ENCODE measurements around the gene DAAM2.

The DAAM2 gene

DNA sequence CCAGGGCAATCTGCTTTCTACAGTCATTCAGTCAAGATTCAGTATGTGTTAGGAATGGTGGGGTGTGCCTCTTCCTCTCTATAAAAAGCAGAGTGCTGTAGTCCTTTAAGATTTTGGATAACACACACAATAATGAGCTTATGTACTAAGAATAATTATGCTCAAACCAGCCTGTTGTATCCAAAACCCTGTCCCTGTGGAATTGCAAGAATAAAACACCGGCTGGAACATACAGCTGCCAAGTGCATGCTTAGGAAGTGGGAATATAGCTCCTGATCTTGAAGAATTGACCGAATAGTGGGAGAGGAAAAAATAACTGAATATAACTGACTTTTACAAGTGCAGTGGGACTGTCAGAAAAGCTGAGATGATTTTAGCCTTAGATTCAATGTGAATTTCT lies 143.1 kb downstream of the DAAM2 start:
- DNase-seq = no peak

DNA sequence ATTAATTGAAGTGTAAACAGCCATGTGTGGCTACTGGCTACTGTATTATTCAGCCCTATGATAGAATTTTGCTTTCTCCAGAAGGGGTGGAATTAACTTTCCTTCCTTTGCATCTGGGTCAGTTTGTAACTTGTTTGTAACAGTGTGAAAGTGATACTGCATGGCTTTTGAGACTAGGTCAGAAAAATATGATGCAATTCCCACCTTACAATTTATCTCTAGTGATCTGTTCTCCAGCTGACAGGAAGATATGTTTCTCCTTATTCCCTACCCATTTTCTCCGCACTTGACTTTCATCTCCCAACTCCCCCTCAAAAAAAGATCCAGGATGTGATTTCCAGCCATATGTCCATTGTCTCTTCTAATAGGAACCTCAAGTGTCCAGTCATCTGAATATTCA lies 144.7 kb downstream of the DAAM2 start:
- no peak for DNase-seq

DNA sequence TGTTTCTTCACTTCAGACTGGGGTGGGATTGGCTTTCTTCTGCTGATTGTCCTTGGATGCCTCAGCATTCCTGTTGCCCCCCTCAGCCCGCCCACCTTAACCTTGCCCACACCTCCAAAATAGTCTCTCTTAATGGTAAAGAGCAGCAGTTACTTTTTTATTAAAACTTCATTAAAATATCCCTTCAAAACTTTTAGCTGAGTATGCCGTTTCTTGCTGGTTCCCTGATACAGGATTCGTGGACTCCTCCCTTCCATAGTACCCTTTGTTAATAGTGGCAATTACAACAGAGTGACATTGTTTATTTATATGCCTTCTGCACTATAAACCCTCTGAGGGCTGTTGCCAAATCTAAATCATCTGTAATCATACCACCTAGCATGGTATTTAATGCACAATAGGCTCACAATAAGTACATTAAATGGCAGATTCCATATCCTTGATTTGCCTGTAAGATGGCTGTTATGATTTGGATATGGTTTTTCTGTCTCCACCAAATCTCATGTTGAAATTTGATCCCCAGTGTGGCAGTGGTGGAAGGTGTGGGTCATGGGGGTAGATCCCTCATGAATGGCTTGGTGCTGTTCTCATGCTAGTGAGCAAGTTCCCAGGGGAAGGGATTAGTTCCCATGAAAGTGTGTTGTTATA lies 145.6 kb downstream of the DAAM2 start:
- DNase-seq = no peak

DNA sequence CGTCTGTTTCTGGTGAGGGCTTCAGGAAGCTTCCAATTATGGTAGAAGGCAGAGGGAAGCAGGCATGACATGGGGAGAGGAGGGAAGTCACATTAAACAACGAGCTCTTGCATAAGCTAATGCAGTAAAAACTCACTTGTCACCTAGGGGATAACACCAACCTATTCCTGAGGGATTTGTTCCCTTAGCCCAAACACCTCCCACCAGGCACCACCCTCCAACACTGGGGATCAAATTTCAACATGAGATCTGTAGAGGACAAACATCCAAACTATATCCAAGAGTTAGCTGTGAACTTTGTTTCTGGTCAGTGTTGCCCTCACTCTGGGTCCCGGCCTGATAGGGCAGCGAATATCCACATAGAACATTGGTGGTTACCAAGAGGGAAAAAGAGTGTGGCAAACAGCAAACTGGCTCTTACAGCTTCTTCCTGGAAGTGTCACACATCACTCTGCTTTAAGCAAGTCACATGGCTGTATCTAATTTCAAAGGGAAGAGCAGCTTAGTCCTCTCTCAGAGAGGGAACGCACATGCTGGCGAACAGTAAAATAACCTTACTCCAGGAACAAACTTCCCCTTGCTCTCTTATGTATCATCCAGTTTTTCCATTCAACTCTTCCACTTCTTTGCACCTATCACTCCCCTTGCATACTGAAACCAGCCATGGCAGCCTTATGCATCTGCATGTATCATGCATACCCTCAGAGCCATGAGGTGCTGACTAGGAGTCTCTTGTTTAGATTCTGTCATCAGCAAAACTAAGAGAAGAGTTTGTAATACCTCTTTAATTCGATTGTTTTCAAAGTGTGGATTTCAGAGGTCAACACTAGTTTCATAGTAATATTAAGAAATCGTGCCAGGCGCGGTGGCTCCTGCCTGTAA lies 146.8 kb downstream of the DAAM2 start:
- no peak for DNase-seq

DNA sequence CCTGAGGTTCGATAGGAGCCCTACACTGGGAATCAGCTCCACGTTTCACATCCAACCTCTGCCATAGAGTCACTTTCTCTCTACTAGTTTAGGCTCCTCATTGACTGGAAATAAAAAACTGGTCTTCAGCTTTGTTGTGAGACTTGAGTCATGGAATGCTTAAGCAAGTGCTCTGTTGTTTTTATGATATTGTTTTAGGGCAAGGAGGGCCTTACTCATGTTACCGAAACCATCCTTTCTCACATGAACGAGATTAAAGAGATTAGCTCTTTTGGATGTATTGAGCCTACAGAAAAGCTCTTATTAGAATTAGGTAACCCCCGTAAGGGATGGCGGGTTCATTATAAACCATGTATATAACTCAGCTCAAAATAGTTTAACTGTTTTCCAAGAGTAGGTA lies 149.0 kb downstream of the DAAM2 start:
- no peak for DNase-seq

- no peak for DNase-seq
Measured at GRCh38 chr6:39941820-39942219, 149.6 kb downstream of the DAAM2 start.

DNA sequence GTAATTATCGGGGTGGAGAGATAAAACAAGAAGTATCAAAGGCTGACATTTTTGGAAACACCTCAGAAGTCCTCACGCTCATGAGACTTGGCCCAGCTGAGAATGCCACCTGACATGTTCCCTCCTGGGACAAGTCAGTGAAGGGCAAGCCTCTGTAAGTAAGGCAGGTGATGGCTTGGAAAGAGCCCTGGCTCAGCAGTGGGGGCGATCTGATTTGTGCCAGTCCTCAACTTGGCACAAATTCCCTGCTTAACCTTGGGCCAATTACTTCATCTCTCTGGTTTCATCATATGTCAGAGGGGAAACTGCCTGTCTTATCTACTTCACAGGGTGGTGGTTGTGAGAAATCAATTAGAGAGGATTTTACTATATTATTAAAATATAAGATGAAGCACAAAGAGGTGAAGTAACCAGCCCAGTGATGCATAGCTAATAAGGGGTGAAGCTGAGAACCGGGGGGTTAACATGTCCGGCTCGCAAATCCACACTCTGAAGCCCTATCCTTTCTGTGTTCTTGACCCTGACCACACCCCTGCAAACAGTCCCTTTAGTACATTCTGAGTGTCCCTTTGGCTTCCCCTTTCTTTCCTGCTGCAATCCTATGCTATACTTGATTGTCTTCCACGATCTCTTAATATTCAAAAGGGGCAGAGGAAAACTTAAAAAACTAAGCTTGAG lies 150.9 kb downstream of the DAAM2 start:
- no peak for DNase-seq

DNA sequence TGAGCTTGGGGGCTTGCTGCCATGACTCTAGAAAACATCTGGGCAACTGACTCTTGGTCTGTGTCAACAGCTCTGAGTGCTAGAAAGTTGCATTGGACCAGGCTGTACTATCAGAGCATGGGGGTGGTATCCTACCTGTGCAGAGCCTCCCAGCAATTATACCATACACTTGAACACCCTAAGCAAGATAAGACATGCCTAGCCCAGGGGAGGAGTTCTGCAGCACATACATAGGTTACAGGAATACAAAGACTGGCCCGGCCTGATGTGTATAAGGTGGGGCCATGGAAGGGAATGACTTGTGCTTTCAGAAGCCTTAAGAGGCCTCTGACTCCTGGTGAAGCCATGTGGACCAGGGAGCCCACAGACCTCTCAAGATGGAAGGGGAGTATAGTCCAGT lies 153.4 kb downstream of the DAAM2 start:
- DNase-seq = no peak

DNA sequence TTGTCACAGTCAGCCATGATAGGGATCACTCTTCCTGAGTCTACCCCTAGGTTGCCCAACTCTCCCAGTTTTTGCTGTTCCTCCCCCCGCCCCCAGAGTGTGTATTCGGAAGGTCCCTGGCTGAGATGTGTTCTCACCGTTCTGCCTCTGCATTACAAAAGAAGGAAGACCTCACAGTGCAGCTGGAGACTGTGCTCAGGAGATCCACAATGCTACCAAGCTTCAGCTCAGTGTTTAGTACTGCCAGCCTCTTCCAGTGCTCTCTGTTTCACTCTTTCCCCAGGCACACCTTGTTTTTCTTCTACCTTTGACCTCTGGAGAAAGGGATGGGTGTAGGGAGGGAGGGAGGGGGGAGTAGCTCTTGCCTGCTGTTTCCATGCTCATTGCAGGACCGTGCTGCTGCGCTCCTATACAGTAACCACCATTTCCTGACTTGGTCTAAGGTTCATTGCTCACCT lies 155.5 kb downstream of the DAAM2 start:
- no peak for DNase-seq

DNA sequence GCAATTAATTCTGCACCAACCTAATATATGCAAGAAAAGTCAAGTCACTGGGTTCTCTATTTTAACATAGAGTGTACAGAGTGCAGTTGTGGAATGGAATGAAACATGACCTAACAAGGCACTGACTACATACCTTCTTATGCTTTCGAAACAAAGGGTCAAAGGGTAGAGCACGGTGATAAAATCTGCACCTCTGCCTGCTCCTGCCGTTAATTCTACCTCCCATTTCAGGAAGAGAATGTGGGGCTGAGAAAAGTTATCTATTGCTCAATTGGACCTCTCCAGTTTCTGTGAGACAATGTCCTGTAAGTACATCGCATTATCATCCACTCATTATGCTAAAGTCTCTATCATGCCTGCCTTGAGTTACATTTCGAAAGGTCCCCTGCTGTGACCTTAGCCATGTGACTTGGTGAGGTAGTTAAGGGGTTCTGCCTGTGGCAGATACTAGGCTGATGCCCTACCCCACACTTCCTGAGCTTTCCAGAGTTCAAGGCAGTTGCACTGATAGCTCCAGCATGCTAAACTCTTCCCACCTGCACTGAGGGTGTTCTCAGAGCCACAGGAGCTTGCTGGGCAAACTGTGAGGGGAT lies 156.1 kb downstream of the DAAM2 start:
- DNase-seq = no peak

- DNase-seq = no peak
Measured at GRCh38 chr6:39950125-39950720, 158.0 kb downstream of the DAAM2 start.

DNA sequence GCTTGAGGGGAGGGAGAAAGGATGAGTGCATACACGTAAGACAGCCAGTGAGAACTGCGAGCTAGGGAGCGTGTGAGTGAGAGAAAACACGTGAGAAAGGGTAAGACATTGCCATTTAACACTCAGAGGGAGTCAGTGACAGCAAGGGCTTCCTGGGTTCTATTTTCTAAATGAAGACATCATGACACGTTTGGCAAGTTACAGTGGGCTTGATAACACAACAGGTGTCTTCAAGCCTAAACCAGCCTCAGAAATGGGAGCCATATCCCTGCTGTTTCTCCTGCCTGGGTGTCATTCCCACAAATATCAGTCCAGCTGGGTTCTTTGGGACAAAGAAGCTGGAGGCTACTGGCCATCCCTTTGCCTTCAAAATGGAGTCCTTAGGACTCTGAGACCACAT lies 159.0 kb downstream of the DAAM2 start:
- DNase-seq = no peak

DNA sequence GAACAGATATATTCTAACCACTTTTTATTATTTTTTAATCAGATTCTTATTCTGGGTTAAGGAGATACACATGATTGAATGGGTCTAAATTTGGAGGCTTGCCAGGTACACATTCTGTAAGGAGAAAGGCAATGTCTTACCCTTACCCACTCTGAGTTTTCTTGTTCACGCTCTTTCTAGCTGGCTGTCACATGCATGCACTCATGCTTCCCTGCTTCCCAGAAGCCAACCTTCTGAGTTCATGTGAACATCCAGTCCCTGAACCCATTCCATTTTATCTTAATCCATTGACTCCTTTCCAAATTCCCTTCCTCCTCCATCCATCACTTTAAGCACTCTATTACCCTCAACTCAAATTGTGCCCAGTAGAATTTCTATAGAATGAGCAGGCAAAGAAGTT lies 159.5 kb downstream of the DAAM2 start:
- DNase-seq = no peak

DNA sequence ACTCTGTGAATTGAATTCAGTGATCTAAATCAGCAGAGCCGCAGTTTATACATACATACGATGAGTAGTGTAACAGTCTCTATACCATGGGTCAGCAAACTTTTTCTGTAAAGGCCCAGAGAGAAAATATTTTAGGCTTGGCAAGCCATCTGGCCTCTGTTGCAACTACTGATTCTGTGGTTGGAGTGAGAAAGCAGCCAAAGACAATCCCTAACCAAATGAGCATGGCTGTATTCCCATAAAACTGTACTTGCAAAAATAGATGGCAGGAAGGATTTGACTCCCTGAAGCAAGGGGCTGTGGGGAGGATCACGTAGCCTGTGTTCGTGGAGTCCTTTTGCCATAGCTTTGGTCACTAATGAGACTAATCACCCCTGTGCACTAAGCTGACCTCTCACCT lies 160.0 kb downstream of the DAAM2 start:
- DNase-seq = no peak

- no peak for DNase-seq
Measured at GRCh38 chr6:39953076-39953618, 161.0 kb downstream of the DAAM2 start.

All from SIG-M5 (cell line).